Endothelial cell of umbilical vein (primary cell): ENCODE results near the gene NFXL1. TPM values are rescaled to one million over a fixed set of nuclear protein-coding genes. Genes with fewer than 3 reads are reported as not detected.

ENCODE experiments used
- BruUV-seq: library from RNA; stranded (reverse); fragments of 400-500 nt; replicated peaks from 2 replicates; lab custom pipeline; 2021; lab: Mats Ljungman, UMichigan
- CTCF ChIA-PET: fragments of 300-600, 350-600 bp; sonication (Branson Sonifier 250); formaldehyde crosslinking; loops from one replicate; lab custom pipeline; 2021; ENCODE audit warnings: antibody characterized with exemption, inconsistent platforms; lab: Charles Lee
- POLR2A ChIA-PET: fragments of 300-600, 350-600 bp; sonication (Branson Sonifier 250); formaldehyde crosslinking; loops from one replicate; lab custom pipeline; 2021; ENCODE audit warnings: antibody characterized with exemption, inconsistent platforms; lab: Charles Lee
- DNase-seq: peaks from one replicate; pipeline ENCODE4 v3.0.0-alpha.2; 2011; ENCODE audit warnings: low read depth, low spot score
- FAIRE-seq: peaks from 2 replicates; lab custom pipeline; 2011; peaks lifted over from hg19 to GRCh38; lab: Jason Lieb, UNC
- H2AFZ ChIP-seq: 2 replicates; pipeline ENCODE4 v1.6.0; 2012; ENCODE audit warnings: low read depth, low read length, control low read depth, inconsistent platforms
- H3K27ac ChIP-seq: 2 replicates; pipeline ENCODE4 v1.5.1; 2011; ENCODE audit warnings: low read depth, mild to moderate bottlenecking, control low read depth, low read length, moderate library complexity; ENCODE audit not compliant: insufficient read depth
- H3K27me3 ChIP-seq, 2 experiments: 2 replicates each; pipeline versions ENCODE4 v1.6.0 to v1.6.1; 2011; ENCODE audit warnings: low read length in 2 of 2, mixed read lengths in 1 of 2; ENCODE audit not compliant: control insufficient read depth in 2 of 2, insufficient read depth in 2 of 2
- H3K36me3 ChIP-seq, 2 experiments: 2 replicates in 1 of 2; 3 replicates in 1 of 2; pipeline ENCODE4 v1.5.1; 2011; ENCODE audit warnings: low read length in 2 of 2, mild to moderate bottlenecking in 1 of 2, moderate library complexity in 1 of 2; ENCODE audit not compliant: control insufficient read depth in 2 of 2, insufficient read depth in 2 of 2; ENCODE audit errors: extremely low read depth in 1 of 2
- H3K4me1 ChIP-seq: 3 replicates; pipeline ENCODE4 v1.5.1; 2011; ENCODE audit warnings: mild to moderate bottlenecking, low read length; ENCODE audit not compliant: control insufficient read depth, insufficient read depth; ENCODE audit errors: extremely low read depth
- H3K4me2 ChIP-seq: 2 replicates; pipeline ENCODE4 v1.6.1; 2011; ENCODE audit warnings: low read length, control low read depth, mixed read lengths; ENCODE audit not compliant: insufficient read depth
- H3K4me3 ChIP-seq, 3 experiments: fragments of 200-600 bp in 1 of 3; sonication (generic), shearing (Covaris generic) in 1 of 3; replicated peaks in 1 of 3; 2 replicates each; pipeline ENCODE4 v1.5.1; 2011 to 2016; ENCODE audit warnings: control low read depth in 3 of 3, low read length in 3 of 3, mild to moderate bottlenecking in 2 of 3, inconsistent platforms in 1 of 3, low read depth in 1 of 3, moderate library complexity in 1 of 3; ENCODE audit not compliant: insufficient read depth in 1 of 3
- H3K79me2 ChIP-seq: 2 replicates; pipeline ENCODE4 v1.6.0; 2012; ENCODE audit warnings: low read length, inconsistent platforms; ENCODE audit not compliant: control insufficient read depth, insufficient read depth
- H3K9ac ChIP-seq: replicated peaks from 2 replicates; pipeline ENCODE3; 2011; ENCODE audit warnings: low read length, control low read depth; ENCODE audit not compliant: insufficient read depth; ENCODE audit errors: extremely low read depth
- H3K9me1 ChIP-seq: replicated peaks from 3 replicates; pipeline ENCODE4 v1.6.0; 2011; ENCODE audit warnings: mild to moderate bottlenecking, low read length; ENCODE audit not compliant: control insufficient read depth, insufficient read depth; ENCODE audit errors: extremely low read depth
- H3K9me3 ChIP-seq: replicated peaks from 2 replicates; pipeline ENCODE4 v1.5.1; 2012; ENCODE audit warnings: low read length, inconsistent platforms; ENCODE audit not compliant: control insufficient read depth, insufficient read depth
- H4K20me1 ChIP-seq: replicated peaks from 2 replicates; pipeline ENCODE3; 2011; ENCODE audit warnings: mild to moderate bottlenecking, low read length; ENCODE audit not compliant: control insufficient read depth, insufficient read depth; ENCODE audit errors: extremely low read depth
- CTCF ChIP-seq, 2 donors: IDR thresholded peaks; 1 replicate in 1 of 2; 2 replicates in 1 of 2; pipeline ENCODE4 v1.5.1; 2011; ENCODE audit warnings: low read length in 2 of 2, mild to moderate bottlenecking in 2 of 2, moderate library complexity in 2 of 2, control low read depth in 1 of 2, inconsistent platforms in 1 of 2, low read depth in 1 of 2; ENCODE audit not compliant: insufficient read depth in 1 of 2; ENCODE audit errors: extremely low read depth in 1 of 2
- EZH2 ChIP-seq: IDR thresholded peaks from 2 replicates; pipeline ENCODE4 v1.6.1; 2012; ENCODE audit warnings: borderline replicate concordance, low read depth, mild to moderate bottlenecking, moderate library complexity, low read length, inconsistent platforms; ENCODE audit not compliant: severe bottlenecking
- FOS ChIP-seq: IDR thresholded peaks from 2 replicates; pipeline ENCODE4 v1.6.1; 2011; ENCODE audit warnings: mild to moderate bottlenecking, low read length, moderate library complexity, borderline replicate concordance; ENCODE audit not compliant: insufficient read depth
- GATA2 ChIP-seq: IDR thresholded peaks from 2 replicates; pipeline ENCODE4 v1.7.0; 2011; ENCODE audit warnings: low read depth, mild to moderate bottlenecking, moderate library complexity, mixed read lengths, low read length; ENCODE audit not compliant: insufficient read length, insufficient read depth
- JUN ChIP-seq: IDR thresholded peaks from 2 replicates; pipeline ENCODE4 v1.6.1; 2011; ENCODE audit warnings: borderline replicate concordance, low read depth; ENCODE audit not compliant: insufficient read length, insufficient read depth
- MAX ChIP-seq: IDR thresholded peaks from 2 replicates; pipeline ENCODE4 v1.6.1; 2011; ENCODE audit not compliant: insufficient read depth, insufficient read length
- MYC ChIP-seq: IDR thresholded peaks from one replicate; pipeline ENCODE4 v1.6.1; 2011; ENCODE audit warnings: mild to moderate bottlenecking, low read depth, low read length
- POLR2A ChIP-seq: IDR thresholded peaks from 2 replicates; pipeline ENCODE4 v1.6.1; 2012; ENCODE audit warnings: low read depth, mild to moderate bottlenecking, control low read depth, low read length
- POLR2AphosphoS5 ChIP-seq: IDR thresholded peaks from 2 replicates; pipeline ENCODE4 v1.6.1; 2012; ENCODE audit warnings: low read depth, mild to moderate bottlenecking, control low read depth, low read length, moderate library complexity; ENCODE audit not compliant: insufficient read depth
- dilution Hi-C: fragments of 300-500 bp; cut with MboI; formaldehyde crosslinking; loops from one replicate; pipeline ENCODE4 v1.15.0; 2019; ENCODE audit warnings: low sequenced_read_pairs; ENCODE audit not compliant: extremely low pct_ligation_motif_present
- intact Hi-C: fragments of 100-400 bp; cut with micrococcal nuclease; formaldehyde crosslinking; loops from one replicate; pipeline ENCODE4 v1.10.0; 2022
- polyA plus RNA-seq, 4 experiments: library from polyadenylated mRNA; depleted of rRNA in 3 of 4; stranded (reverse) in 3 of 4; unstranded in 1 of 4; fragments of >200 nt; gene quantifications; 2 replicates each; pipeline versions ENCODE4 v1.2.1 to v1.2.3, GENCODE V29; 2011 to 2012; ENCODE audit warnings: missing spikeins in 1 of 4
- total RNA-seq: library from RNA; stranded (reverse); gene quantifications from 2 replicates; pipeline ENCODE4 v1.2.3, GENCODE V29; 2021

The NFXL1 gene
- total and polyA plus RNA-seq, 2 donors (not counting 3 experiments of a cell fraction or from before 2014, with no cell fraction given), result 5.1 to 14.6 TPM

GRCh38 chr4:47936336-47936735, 22.0 kb upstream of the NFXL1 start:
- POLR2A ChIA-PET, result no interaction called here
- dilution Hi-C loops, result no loop called here
- Histone ChIP-seq H3K27me3 (peaks cover 8 to 14% of the 10 kb centered on the region in 2 experiments), H3K27ac (no peak overlapping the region), H3K4me1 (no peaks in the 10 kb centered on the region), H2AFZ (no peak overlapping the region), H3K9me3 (no peaks in the 10 kb centered on the region), H3K4me3 (no peak overlapping the region), H3K79me2 (no peaks in the 10 kb centered on the region), H4K20me1 (no peaks in the 10 kb centered on the region), H3K4me2 (no peak overlapping the region), H3K9me1 (no peaks in the 10 kb centered on the region), H3K36me3 (no peaks in the 10 kb centered on the region), H3K9ac (no peak overlapping the region)
- intact Hi-C loops, result loop anchor here (10.0 kb wide), 2 partner anchors 552 to 1002 kb away; no protein-coding TSS in a partner anchor
- FAIRE-seq (no peak), DNase-seq (no peak)
- no TSS peak for BruUV-seq
- no peak for TF ChIP-seq FOS
- no peak for TF ChIP-seq MYC
- no peak for TF ChIP-seq CTCF (IDR thresholded peaks at IDR 0.05; ENCODE audit: extremely low read depth in 1 of 2, insufficient read depth in 1 of 2, low read depth in 1 of 2, low read length in 2 of 2)
- no peak for TF ChIP-seq GATA2
- no peak for TF ChIP-seq POLR2A
- TF ChIP-seq EZH2, result no peak
- TF ChIP-seq POLR2AphosphoS5, result no peak
- no peak for TF ChIP-seq MAX
- TF ChIP-seq JUN, result no peak
- CTCF ChIA-PET, result interaction anchor here (1.2 to 1.3 kb wide), 2 partner anchors 173 to 268 kb away, joined by 3 to 5 read pairs; no protein-coding TSS in a partner anchor
